ENCODE results near the gene GNG10. TPM values are rescaled to one million over a fixed set of nuclear protein-coding genes. Genes with fewer than 3 reads are reported as not detected.
"Not testable (repeated sequence)": the region's sequence is repeated elsewhere in the genome, so short reads cannot be mapped to it uniquely, and the experiment has no call there.

GNG10 gene
- total and polyA plus RNA-seq, 2 of the 4 experiments (the other 2 are of a cell fraction) = 48.8 to 72.7 TPM

- CTCF ChIA-PET; H2AK5ac ChIP-seq (ENCODE audit: low read depth, low read length); ATAC-seq (ENCODE audit: low read depth); H3K9ac ChIP-seq (ENCODE audit: low read depth, low read length); H3K4me1 ChIP-seq (ENCODE audit: control insufficient read depth, insufficient read depth, low read length); H2BK20ac ChIP-seq (ENCODE audit: low read depth, low read length); H3K56ac ChIP-seq (ENCODE audit: extremely low read depth, insufficient read depth, low read length); H2AK9ac ChIP-seq (replicated peaks; ENCODE audit: low read depth, low read length, poor library complexity); intact Hi-C loops (cut with micrococcal nuclease); H3K4me3 ChIP-seq (ENCODE audit: insufficient read depth, low read depth, low read length); H3K27me3 ChIP-seq (ENCODE audit: control insufficient read depth, insufficient read depth, low read length); H2BK120ac ChIP-seq (ENCODE audit: low read depth, low read length); H3K4me2 ChIP-seq (ENCODE audit: low read depth, low read length); POLR2A ChIA-PET (ENCODE audit: unreplicated experiment); DNase-seq; H2AFZ ChIP-seq (replicated peaks; ENCODE audit: low read length, poor library complexity); H3K27ac ChIP-seq (ENCODE audit: insufficient read depth, low read length); dilution Hi-C loops (cut with HindIII; ENCODE audit: low sequenced_read_pairs, unreplicated experiment); H4K5ac ChIP-seq (ENCODE audit: low read depth, low read length); H3K4ac ChIP-seq (ENCODE audit: low read depth, low read length); H4K91ac ChIP-seq (ENCODE audit: insufficient read depth, low read depth, low read length); H2BK15ac ChIP-seq (ENCODE audit: low read depth, low read length); H3K14ac ChIP-seq (replicated peaks; ENCODE audit: low read depth, low read length); H2BK5ac ChIP-seq (ENCODE audit: low read depth, low read length, poor library complexity, severe bottlenecking); H3K23ac ChIP-seq (ENCODE audit: low read depth, low read length); in situ Hi-C loops (cut with MboI; ENCODE audit: low sequenced_read_pairs); H3K18ac ChIP-seq (ENCODE audit: low read depth, low read length); H4K8ac ChIP-seq (ENCODE audit: low read depth in 2 of 2, low read length in 2 of 2); H3K9me3 ChIP-seq (ENCODE audit: control insufficient read depth, insufficient read depth, low read length); BruUV-seq (replicated peaks): not testable (repeated sequence)
- WGBS, 2 experiments (ENCODE audit: extremely low coverage in 2 of 2, insufficient read length in 1 of 2) = 87% methylated on average over 3 of the region's 11 CpGs; no CpG with 5 or more reads in 1 of the 2 experiments
- Histone ChIP-seq H3K36me3 (ENCODE audit: control insufficient read depth, insufficient read depth, low read length) (peaks cover 20% of the 10 kb centered on the region), H3K9me1 (ENCODE audit: insufficient read depth, low read length) (peaks cover 16% of the 10 kb centered on the region), H4K20me1 (ENCODE audit: insufficient read depth, low read length) (peaks cover 22% of the 10 kb centered on the region), H3K79me1 (ENCODE audit: low read depth in 1 of 2, low read length in 2 of 2) (peaks cover 27 to 48% of the 10 kb centered on the region in 2 experiments; a peak in 3 of 4 replicates)
Measured at GRCh38 chr9:111668601-111669000, 7.2 kb downstream of the GNG10 start.

All from IMR-90 (cell line).